NCI-H2171 treated with DMSO at 0.1 percent for 48 hours (cell line): ENCODE results near the gene S100PBP.

Source experiments
- DNase-seq: peaks from one replicate; lab custom pipeline; 2025; lab: John Stamatoyannopoulos, UW

Gene S100PBP

DNA sequence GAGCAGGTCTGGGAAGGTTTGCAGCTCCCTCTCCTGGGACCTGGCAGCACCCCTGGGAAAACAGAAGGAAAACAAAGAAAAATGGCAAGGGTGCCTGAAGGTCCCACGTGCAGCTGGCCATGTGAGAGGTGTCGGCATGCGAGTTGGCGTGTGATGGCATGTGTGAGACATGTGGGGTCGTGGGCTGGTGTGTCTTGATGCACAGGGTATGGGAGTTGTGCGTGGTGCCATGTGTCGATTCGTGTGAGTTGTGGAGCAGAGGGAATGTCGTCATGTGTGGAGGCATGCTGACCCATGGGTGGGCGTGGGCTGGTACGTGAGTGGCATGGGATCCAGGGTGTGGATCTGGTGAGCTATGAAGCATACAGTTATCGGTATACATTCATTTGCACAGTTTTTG, 70.2 kb downstream of the S100PBP start:
- DNase-seq = no peak

DNA sequence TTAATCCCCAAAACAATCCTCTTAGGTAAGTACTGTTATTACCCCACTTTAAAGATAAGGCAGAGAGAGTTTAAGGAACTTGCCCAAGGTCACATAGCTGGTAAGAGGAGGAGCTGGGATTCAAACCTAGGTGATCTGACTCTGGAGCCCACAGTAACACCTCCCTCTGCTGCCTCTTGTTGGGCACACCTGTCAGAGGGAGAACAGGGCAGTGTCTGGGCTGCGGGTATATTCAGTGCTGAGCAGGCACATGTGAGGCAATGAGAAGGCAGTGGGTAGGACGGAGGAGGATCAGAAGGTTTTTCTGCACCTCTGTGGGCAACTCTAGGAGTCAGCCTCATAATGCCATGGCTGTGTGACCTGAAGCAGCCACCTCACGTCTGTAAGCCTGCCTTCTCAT, 70.7 kb downstream of the S100PBP start:
- DNase-seq = no peak

DNA sequence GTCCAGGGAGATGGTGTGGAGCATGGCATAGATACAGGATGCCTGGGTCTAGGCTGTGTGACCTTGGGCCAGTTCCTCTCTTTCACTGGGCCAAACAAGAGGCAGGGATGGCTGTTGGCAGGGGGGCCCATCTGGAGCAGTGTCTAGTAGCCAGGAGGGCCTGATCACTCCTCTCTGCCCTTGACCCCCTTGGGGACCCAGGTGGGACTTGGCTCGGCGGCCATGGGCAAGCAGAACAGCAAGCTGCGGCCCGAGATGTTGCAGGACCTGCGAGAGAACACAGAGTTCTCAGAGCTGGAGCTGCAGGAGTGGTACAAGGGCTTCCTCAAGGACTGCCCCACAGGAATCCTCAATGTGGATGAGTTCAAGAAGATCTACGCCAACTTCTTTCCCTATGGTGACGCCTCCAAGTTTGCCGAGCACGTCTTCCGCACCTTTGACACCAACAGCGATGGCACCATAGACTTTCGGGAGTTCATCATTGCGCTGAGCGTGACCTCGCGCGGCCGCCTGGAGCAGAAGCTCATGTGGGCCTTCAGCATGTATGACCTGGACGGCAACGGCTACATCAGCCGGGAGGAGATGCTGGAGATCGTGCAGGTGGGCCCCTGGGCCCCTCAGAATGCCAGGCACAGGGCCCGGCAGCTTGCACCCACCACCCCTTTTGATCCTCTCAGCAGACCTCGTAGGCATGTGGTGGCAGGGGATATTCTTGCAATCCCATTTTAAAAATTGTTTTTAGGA, 71.4 kb downstream of the S100PBP start:
- no peak for DNase-seq

DNA sequence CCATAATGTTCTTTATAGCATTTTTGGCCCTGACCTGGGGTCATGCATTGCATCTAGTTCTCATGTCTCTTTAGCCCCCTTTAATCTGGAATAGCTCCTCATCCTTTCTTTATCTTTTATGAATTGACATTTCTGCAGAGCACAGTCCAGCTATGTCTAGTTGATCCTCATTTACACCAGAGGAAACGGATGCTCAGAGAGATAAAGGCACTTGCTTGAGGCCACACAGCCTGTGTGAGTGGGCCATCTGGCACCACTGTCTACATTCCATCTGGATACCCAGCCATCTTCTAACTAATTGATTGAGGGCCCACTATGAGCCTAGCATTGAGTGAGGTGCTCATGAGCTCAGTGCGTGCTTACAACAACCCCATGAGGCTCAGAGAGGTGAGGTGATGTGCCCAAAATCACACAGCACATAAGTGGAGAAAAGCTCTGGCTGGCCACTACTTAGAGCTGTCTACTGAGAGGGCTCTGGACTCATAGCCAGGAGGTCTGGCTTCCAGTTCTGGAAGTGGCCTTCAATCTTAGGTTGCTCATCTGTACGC, 72.4 kb downstream of the S100PBP start:
- DNase-seq = no peak

DNA sequence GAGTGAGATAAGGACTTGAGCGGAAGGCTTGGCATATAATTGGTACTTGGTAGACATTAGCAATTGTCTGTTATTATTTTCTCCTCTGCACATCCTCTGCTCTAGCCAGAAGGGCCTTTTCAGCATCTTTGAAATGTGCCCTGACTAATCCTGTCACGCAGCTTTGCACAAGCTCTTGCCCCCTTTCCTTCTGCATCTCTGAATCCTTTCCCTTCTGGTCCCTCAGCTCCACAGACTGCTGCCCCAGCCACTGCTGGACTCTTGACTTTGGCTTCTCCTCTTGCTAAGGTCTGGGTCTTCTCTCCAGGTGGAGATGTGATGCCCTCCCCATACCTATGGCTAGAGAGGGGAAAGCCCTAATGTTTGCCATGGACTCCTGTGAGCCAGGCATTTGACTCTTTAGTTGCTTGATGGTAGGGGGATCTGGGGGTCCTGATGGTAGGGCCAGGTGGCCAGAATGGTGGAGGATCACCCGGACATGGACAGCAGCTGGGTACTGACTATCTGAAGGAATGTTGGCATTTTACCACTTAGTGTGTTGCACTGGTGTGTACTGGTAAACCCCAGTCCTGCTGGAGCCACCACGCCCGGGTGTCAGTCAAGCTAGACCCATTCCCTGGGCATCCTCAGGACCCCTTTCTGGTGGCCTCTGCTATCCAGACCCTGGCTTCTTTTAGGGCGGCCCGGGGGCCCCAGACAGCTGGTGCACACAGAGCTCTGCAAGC, 73.2 kb downstream of the S100PBP start:
- DNase-seq = no peak

DNA sequence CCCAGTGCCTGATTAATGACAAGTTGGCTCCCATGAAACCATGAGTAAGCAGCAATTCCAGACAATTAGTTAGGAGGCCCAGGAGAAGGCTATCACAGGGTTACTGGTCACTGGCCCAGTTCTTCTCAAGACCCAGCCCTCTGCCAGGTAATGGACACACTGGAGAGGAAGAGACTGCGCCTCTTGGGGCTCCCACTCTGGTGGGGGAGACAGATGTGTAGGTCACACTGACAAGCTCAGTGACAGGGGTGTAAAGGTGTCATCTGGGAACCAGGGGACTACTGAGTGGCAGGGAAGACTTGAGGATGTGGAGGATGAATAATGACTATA, 73.8 kb downstream of the S100PBP start:
- DNase-seq = no peak

DNA sequence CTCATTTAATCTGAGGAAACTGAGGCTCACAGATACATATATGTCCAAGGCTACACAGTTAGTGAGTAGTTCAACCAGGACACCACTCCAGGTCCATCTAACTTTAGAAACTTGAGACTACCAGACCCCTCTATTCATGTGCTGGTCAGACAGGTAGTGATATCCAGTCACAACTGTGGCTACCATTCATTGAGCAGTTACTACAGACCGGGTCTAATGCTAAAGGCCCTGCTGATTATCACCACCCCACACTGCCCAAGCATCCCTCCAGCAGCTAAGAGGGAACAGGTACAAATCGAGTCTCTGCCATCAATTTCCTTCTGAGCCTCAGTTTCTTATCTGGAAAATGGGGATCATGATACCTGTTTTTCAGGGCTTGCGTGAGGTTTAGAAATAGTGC, 74.2 kb downstream of the S100PBP start:
- no peak for DNase-seq

DNA sequence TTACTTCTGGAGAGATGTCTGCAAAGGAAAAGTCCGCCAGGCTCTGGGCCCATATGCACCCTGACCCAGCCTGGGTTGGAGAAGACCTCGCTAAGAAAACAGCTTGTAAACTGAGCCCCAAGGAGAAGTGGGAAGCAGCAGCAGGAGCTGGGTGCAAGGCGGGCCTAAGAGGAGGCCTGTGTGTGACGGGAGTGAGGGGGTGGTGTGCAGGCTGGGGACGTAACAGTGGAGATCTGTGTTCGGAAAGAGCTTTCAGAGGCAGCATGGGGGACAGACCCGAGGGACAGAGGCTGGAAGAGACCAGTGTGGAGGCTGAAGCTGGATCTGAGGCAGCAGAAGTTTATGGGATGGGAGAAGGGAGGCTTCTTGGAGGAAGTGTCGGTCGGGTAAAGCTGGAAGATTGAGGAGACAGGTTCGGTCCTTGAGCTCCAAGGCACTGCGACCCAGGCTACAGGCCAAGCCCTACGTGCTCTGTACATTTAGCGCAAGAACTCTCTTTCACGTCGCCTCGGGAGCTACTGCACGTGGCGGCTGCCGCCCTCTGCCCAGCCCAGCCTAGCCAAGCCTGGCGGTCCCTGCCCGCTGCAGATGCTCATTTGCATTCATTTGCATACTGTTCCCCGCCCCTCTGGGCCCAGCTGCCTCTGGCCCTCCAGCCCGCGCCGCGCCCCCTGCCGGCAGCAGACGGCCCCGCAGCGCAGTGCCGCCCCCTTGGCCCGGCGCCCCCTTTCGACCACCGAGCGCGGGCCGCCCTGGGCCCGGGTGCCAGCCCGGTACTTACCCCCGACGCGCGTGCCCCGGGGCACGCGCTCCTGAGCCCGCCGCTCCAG, 75.1 kb downstream of the S100PBP start:
- peak; percentile 70 for DNase-seq

DNA sequence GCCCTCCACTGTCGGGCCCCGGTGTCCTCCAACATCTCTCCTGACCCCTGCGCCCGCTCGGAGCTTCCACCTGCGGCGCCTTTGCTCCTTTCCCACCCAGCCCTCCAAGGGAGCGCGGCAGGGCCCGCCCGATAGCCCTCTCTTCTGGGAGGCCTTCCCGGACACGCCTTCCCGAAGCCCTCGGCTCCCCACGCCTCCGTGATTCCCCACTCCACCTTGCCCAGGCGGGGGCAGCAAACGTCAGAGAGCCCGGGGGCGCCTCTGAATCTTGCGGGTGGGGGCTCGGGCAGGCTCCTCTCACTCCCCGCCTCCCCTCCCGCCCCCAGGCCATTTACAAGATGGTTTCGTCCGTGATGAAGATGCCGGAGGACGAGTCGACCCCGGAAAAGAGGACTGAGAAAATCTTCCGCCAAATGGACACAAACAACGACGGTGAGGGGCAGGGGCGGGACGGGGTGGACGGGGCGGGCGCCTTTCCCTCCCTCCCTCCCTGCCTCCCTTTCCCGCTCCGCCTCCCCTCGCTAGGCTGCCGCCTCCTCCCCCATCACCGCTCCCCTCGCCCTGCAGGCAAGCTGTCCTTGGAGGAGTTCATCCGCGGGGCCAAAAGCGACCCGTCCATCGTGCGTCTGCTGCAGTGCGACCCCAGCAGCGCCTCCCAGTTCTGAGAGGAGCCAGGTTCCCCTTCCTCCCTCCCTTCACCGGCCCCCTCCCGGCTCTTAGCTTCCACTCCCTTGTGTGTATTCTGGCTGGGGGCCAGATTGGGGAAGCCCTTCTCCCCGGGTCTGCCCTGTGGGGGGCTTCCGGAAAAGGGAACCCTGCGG, 76.0 kb downstream of the S100PBP start:
- peak; percentile 78 for DNase-seq

DNA sequence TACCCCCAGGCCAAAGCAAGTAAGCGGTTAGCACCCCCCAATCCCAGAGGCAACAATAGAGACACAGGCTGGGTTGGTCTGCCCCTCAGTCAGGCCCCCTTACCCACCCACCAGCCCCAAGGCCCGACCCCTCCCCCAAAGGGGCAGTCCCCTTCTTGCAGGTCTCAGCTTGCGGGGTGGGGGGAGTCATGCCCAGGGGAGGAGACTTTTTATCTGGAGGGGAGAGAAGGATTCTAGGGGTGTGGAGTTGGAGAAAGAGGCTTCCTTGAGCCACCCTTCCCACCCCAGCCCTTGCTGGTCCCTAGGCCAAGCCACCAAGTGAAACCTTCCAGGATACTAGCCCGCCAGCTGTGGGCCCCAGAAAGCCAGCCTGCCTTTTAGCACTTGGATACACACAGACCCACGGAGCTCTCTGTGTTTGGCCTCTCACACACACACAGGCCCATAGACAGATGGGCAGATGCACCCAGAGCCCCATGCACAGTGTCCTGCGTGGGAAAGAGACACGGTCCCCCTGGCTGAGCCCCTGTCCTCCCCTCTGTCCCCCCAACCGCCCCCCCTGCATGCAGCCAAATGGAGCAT, 76.7 kb downstream of the S100PBP start:
- DNase-seq = peak; percentile 60

DNA sequence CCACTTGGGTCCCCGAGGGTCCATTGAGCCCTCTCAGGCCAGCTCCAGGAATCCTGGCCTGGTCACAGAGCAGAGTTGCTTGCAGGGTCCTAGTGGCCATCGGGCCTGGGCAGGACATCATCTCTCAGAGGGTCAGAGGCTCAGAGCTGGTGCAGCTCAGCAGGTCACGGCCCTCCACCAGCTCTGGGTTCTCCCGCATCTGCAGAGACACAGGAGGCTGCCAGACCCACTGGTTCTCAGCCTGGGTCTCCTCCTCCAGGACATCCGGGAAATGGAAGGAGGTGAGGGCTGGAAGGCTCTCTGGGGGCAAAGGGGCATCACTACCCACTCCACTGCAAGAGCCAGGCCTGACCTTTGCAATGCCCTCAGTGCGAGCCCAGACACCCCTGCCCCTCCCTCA, 77.2 kb downstream of the S100PBP start:
- no peak for DNase-seq

DNA sequence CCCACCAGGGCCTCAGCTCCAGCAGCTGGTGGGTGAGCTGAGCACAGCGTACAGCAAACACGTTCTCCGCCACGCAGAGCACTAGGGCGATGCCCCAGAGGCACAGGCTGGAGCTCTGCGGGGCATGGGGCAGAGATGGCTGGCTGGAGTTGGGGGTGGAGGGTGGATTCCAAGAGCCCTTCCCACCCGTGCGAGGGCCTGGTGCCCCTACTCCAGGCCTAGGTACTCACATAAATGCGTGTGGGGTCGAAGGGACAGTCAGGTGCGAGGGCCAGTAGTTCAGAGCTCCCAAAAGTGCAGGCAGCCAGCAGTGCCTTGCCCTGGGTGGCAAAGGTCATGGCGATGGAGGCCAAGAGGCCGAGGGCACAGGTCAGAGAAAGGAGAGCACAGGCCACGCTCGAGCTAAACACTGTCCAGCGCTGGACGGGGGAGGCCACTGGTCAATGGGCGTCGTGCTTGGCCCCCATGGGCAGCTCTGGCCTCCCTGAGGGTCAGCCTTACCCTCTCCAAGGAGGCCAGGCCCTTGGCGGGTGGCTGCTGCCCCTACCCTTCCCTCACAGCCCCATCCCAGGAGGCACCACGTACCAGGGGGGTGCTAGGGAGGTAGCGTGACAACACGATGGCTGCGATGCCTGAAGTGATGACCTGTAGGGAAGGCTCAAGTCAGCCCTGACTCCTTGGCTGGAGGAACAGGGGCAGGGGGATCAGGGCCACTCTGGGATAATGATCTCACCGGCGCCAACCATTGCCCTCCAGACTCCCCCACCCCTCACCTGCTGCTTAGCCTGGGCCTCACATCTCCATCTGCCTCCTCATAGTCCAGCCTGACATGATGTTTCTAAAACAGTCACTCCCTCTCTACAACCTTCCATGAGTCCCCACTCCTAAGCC, 78.1 kb downstream of the S100PBP start:
- no peak for DNase-seq

DNA sequence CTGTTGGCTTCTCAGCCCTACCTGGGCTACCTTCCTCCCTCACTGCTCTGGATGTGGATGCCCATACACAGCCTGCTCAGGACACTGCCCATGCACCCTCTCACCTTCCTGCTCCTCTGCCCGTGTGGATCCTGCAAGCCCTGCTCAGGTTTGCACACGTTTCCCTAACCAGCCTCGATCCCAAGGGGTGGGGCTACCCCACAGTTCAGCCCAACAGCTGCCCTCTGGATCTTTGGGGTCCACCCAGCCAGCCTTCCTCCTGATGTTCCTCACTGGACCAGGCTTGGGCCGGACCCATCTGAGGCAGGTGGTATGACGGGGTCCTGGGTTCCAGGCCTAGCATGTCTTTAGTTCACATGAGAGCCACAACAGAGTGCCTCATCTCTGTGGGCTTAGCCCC, 79.0 kb downstream of the S100PBP start:
- DNase-seq = no peak

DNA sequence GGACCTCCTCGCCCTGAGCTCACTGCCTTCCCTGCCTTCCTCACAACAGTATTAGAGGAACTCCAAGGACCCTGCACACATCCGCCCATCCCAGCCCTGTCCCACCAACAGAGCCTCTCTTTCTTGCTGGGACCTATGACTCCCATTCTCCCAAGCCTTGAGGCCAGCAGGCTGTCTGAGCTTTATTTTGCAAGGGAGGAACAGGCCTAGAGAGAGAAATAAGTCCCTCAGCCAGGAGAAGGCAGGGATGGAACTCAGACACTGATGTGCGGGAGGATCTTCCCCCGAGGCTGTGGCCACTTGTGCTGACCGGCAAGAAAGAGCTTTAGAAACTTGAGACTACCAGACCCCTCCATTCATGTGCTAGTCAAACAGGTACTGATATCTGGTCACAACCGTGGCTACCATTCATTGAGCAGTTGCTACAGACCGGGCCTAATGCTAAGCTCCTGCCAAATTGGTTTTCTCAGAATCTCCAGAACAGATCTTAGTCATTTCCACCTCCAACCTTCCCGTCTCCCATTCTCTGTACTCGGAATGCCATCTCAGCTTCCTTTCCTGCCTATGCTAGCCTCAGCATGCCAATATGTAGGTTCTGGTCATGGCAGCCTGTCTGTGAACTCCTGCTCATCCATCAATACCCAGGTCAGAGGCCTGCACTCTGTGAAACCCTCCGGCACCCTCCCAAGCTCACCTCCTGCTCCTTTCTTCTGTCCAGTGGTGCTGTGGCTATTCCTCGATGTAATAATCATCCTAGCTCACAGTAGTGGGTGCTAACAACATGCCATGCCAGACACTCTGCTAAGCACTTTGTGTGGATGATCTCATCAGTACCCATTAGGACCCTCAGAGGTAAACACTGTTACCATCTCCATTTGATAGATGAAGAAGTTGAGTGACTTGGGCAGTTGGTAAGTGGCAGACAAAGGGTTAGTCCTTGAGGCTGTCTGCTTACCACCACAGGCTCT, 79.9 kb downstream of the S100PBP start:
- DNase-seq = no peak

DNA sequence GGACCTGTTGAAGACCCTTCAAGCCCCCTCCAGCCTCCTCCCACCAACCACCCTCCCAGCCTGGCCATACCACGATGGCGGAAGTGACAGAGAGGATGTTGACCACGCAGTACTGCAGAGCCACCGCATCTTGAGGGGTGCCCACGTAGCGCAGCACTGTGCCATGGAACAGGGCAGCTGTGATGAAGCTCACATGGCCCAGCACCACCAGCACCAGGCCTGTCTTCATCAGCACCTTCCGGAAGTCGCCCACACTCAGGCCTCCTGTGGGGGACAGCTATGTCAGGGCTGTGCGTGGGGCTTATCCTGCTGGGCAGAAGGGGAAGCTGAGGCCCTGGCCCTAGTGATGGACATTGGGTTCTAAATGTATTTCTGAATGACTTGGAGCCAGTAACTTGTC, 80.6 kb downstream of the S100PBP start:
- no peak for DNase-seq

DNA sequence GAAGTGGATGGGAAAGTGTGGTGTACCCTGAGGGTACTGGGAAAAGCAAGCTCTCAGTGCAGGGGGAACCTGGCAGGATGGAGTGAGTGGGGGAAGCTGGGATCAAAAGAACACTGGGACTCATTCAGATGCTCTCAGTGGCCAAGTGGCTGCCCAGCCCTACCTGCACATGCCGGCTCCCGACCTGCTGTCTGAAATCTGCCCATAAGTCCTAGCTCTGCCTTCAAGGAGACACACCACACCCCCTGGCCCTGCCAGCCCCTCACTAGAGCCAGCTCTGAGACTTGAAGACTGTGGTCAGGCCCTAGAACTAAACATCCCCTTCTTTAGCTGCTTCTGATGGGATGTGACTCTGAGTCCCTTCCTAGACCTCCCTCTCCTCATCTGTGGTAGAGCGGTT, 81.5 kb downstream of the S100PBP start:
- DNase-seq = no peak

DNA sequence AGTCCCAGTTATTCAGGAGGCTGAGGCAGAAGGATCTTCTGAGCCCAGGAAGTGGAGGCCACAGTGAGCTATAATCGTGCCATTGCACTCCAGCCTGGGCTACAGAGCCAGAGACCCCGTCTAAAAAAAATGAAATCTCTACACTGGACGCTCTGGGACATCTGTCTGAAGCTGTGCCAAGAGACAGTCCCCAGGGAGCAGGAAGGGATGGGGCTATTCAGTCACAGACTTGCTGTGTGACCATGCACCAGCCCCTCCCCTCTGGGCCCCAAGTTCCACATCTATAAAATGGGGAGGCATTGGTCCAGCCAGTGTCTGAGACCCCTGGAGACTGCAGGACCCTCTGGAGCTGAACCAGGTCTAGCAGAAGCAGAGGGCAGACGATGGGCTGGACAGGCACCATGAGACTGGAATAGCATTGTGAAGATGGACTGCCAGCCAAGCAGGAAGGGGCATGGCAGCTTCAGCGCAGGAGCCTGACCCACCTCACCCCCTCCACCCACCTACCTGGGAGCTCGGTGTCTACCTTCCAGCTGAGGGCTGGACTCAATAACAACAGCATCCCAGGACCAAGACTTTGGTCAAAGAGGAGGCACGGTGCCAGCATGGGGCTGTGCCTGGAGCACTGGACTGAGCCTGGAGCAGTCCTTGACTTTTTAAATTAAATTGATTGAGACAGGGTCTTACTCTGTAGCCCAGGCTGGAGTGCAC, 82.3 kb downstream of the S100PBP start:
- DNase-seq = peak; percentile 18

DNA sequence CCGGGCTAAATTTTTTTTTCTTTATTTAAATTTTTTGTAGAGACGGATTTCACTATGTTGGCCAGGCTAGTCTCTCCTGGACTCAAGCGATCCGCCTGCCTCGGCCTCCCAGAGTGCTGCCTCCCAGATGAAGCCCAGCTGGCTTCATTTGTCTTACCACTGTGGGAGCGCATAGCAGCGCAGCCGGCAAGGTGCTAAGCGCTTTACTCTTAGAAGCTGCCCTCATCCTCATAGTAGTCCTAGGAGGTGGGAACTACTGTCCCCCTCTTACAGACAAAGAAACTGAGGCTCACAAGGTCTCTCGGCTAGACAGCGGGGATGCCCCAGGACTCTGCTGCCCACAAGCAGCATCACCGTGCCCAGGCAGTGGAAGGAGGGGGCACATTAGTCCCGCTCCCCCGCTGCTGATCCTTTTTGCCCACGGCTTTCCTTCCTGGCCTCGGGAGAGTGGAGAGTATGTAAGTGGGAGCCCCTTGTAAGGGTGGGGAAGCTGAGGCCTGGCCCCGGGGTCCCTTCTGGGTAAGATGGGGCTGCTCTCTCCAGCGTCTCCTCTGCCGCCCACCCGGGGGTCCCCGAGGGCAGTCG, 83.0 kb downstream of the S100PBP start:
- no peak for DNase-seq
